PC-9 (cell line): Measurements from ENCODE around the gene NAA38. TPM values are rescaled to one million over a fixed set of nuclear protein-coding genes. Genes with fewer than 3 reads are reported as not detected.

Experiments
- BruUV-seq: library from RNA; stranded (reverse); fragments of 400-500 nt; replicated peaks from 2 replicates; lab custom pipeline; 2021; lab: Mats Ljungman, UMichigan
- CTCF ChIA-PET: fragments of 300-600 bp; sonication (Branson Sonifier 250); formaldehyde crosslinking; loops from one replicate; lab custom pipeline; 2022; ENCODE audit warnings: antibody characterized with exemption; lab: Charles Lee
- POLR2A ChIA-PET: fragments of 300-600 bp; sonication (Branson Sonifier 250); formaldehyde crosslinking; loops from one replicate; lab custom pipeline; 2022; ENCODE audit warnings: antibody characterized with exemption; ENCODE audit not compliant: unreplicated experiment; lab: Charles Lee
- DNase-seq, 2 experiments: peaks; one replicate each; pipeline versions ENCODE4 v3.0.0 to v3.0.0-alpha.2; 2015 to 2022; ENCODE audit warnings: mixed read lengths in 1 of 2
- H2AFZ ChIP-seq: fragments of 200-600 bp; sonication (generic); 2 replicates; pipeline ENCODE4 v1.8.1; 2017; ENCODE audit warnings: antibody characterized with exemption
- H3F3A ChIP-seq: fragments of 200-600 bp; sonication (generic); 2 replicates; pipeline ENCODE4 v1.8.1; 2017; ENCODE audit warnings: antibody characterized with exemption, mild to moderate bottlenecking, low read depth; ENCODE audit not compliant: insufficient read depth
- H3K27ac ChIP-seq: fragments of 200-600 bp; sonication (generic); 2 replicates; pipeline ENCODE4 v1.6.1; 2016; ENCODE audit warnings: mixed run types
- H3K27me3 ChIP-seq: fragments of 200-600 bp; sonication (generic); 2 replicates; pipeline ENCODE4 v1.6.1; 2016; ENCODE audit warnings: low read depth, mixed run types; ENCODE audit not compliant: insufficient read depth
- H3K36me3 ChIP-seq: fragments of 200-600 bp; sonication (generic); 2 replicates; pipeline ENCODE4 v1.6.1; 2016; ENCODE audit warnings: low read depth, mixed run types
- H3K4me1 ChIP-seq: fragments of 200-600 bp; sonication (generic); replicated peaks from 2 replicates; pipeline ENCODE4 v1.6.1; 2016; ENCODE audit warnings: mixed run types; ENCODE audit not compliant: insufficient read depth
- H3K4me2 ChIP-seq: fragments of 200-600 bp; sonication (generic); 2 replicates; pipeline ENCODE4 v1.6.1; 2017; ENCODE audit warnings: mixed run types
- H3K4me3 ChIP-seq: fragments of 200-600 bp; sonication (generic); 2 replicates; pipeline ENCODE4 v1.6.1; 2016; ENCODE audit warnings: mixed run types
- H3K79me2 ChIP-seq: fragments of 200-600 bp; sonication (generic); 2 replicates; pipeline ENCODE4 v1.6.1; 2017; ENCODE audit warnings: low read depth, mixed run types
- H3K9me2 ChIP-seq: fragments of 200-600 bp; sonication (generic); 2 replicates; pipeline ENCODE4 v1.8.1; 2017; ENCODE audit warnings: mild to moderate bottlenecking; ENCODE audit not compliant: insufficient read depth
- H3K9me3 ChIP-seq: fragments of 200-600 bp; sonication (generic); 2 replicates; pipeline ENCODE4 v1.8.1; 2016; ENCODE audit warnings: low read depth; ENCODE audit not compliant: insufficient read depth
- H4K20me1 ChIP-seq: fragments of 200-600 bp; sonication (generic); 2 replicates; pipeline ENCODE4 v1.8.1; 2017; ENCODE audit not compliant: insufficient read depth
- CTCF ChIP-seq: fragments of 200-600 bp; sonication (generic); conservative IDR thresholded peaks from 2 replicates; pipeline ENCODE4 v1.6.1; 2017; ENCODE audit warnings: mixed run types, antibody characterized with exemption, mild to moderate bottlenecking, moderate library complexity
- EZH2 ChIP-seq: fragments of 200-600 bp; sonication (generic); IDR thresholded peaks from 2 replicates; pipeline ENCODE4 v1.8.0; 2017; ENCODE audit warnings: antibody characterized with exemption, low read depth
- intact Hi-C: fragments of 100-400 bp; cut with micrococcal nuclease; formaldehyde crosslinking; loops from one replicate; pipeline ENCODE4 v1.10.0; 2022; ENCODE audit not compliant: unreplicated experiment
- total RNA-seq: library from RNA; stranded (reverse); gene quantifications from 2 replicates; pipeline ENCODE4 v1.2.3, GENCODE V29; 2021

NAA38 gene
- total RNA-seq, 1 experiment from 2014 or later = 159 TPM

- CTCF ChIA-PET = no interaction called here
- Histone ChIP-seq H3K36me3 (peaks cover 7% of the 10 kb centered on the region; the same call in 1 of the 2 replicates), H3K9me3 (no peaks in the 10 kb centered on the region), H3K4me1 (peaks cover 43% of the 10 kb centered on the region), H3K27me3 (no peaks in the 10 kb centered on the region), H3F3A (peaks cover 34% of the 10 kb centered on the region), H2AFZ (no peak overlapping the region), H3K9me2 (no peaks in the 10 kb centered on the region), H3K4me2 (no peak overlapping the region), H3K27ac (peak overlapping the region; percentile 37; the same call in 1 of the 2 replicates), H4K20me1 (no peaks in the 10 kb centered on the region), H3K4me3 (no peak overlapping the region), H3K79me2 (no peaks in the 10 kb centered on the region)
- DNase-seq = no peak
- intact Hi-C loops = loop anchor here (5.0 kb wide), 1 partner anchor 40 kb away; no protein-coding TSS in a partner anchor
- no peak for TF ChIP-seq CTCF
- no peak for TF ChIP-seq EZH2
- POLR2A ChIA-PET = interaction anchor here (0.7 kb wide), 1 partner anchor 40 kb away, joined by 15 read pairs; no protein-coding TSS in a partner anchor
- no TSS peak for BruUV-seq
Observed at GRCh38 chr17:7807206-7807605, 50.2 kb downstream of the NAA38 start.

Other genes with a start within 250 kb of the NAA38 start
- gene FXR2, start 242.7 kb downstream of the NAA38 start, total RNA-seq = 61.5 and 63.7 TPM in 2 replicates
- 52.0 and 68.7 TPM in 2 replicates for gene SAT2, start 229.7 kb downstream of the NAA38 start, total RNA-seq
- 0.52 and 1.0 TPM in 2 replicates for gene SHBG, start 227.4 kb downstream of the NAA38 start, total RNA-seq
- 0.63 and 0.73 TPM in 2 replicates for gene ATP1B2, start 206.6 kb downstream of the NAA38 start, total RNA-seq
- 307 and 340 TPM in 2 replicates for gene TP53, start 170.1 kb downstream of the NAA38 start, total RNA-seq
- 31.9 and 37.2 TPM in 2 replicates for gene WRAP53, start 169.1 kb downstream of the NAA38 start, total RNA-seq
- 1.5 and 1.6 TPM in 2 replicates for gene EFNB3, start 152.4 kb downstream of the NAA38 start, total RNA-seq
- gene DNAH2, start 139.8 kb downstream of the NAA38 start, total RNA-seq = 10.6 and 11.6 TPM in 2 replicates
- 41.3 and 41.8 TPM in 2 replicates for gene KDM6B, start 23.3 kb downstream of the NAA38 start, total RNA-seq
- gene TMEM88, start 2.5 kb downstream of the NAA38 start, total RNA-seq = 3.1 and 3.4 TPM in 2 replicates
- gene CYB5D1, start 444 bp upstream of the NAA38 start, total RNA-seq = 14.3 and 22.0 TPM in 2 replicates
- gene CHD3, start 31.2 kb upstream of the NAA38 start, total RNA-seq = 197 and 219 TPM in 2 replicates
- gene RNF227, start 58.7 kb upstream of the NAA38 start, total RNA-seq = 3.1 and 4.2 TPM in 2 replicates
- gene KCNAB3, start 72.3 kb upstream of the NAA38 start, total RNA-seq = 9.5 and 13.8 TPM in 2 replicates
- 181 and 224 TPM in 2 replicates for gene TRAPPC1, start 74.4 kb upstream of the NAA38 start, total RNA-seq
- 62.3 and 65.1 TPM in 2 replicates for gene CNTROB, start 74.6 kb upstream of the NAA38 start, total RNA-seq
- gene GUCY2D, start 145.1 kb upstream of the NAA38 start, total RNA-seq = 0.79 TPM in 1 of 2 replicates, not detected in the other
- not detected in 2 replicates for gene ALOX15B, start 181.5 kb upstream of the NAA38 start, total RNA-seq
- gene ALOX12B, start 230.2 kb upstream of the NAA38 start, total RNA-seq = not detected in 2 replicates